Erythroblast (primary cell): Measurements from ENCODE around the gene PARD3.

Experiments used
- GATA1 ChIP-seq: IDR thresholded peaks from 2 replicates; pipeline ENCODE4 v1.6.1; 2011; ENCODE audit warnings: low read depth, mild to moderate bottlenecking, control low read depth, low read length, moderate library complexity
- POLR2A ChIP-seq: IDR thresholded peaks from 2 replicates; pipeline ENCODE4 v1.6.1; 2011; ENCODE audit warnings: mild to moderate bottlenecking, low read length

DNA sequence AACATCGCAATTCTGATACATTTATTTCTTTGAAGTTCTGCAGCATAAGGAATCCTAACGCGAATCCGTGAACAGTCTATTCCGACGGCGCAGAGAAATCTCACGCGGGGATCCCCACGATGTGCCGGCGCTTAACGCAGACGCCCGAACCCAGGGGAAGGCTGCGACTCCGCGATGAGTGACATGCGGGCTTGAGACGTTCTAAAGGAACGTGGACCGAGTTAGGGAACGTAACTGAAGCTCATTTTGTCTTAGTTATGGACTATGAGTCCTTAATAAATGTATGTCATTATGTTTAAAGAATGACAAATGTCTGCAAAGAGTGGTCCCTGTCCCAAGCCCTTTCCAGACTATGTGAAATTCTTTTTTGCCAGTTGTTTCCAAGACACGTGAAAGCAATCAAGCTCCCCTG, 995 bp upstream of the PARD3 start:
- TF ChIP-seq POLR2A: no peak
- no peak for TF ChIP-seq GATA1
